Mucosa of rectum (tissue), 2 donors: ENCODE measurements around the gene NFATC1.
A peak's percentile ranks its signal among the peaks of the same experiment; 100 is the strongest.

Source experiments
- H3K27ac ChIP-seq, 2 donors: one replicate each; pipeline ENCODE4 v1.7.0; 2013; ENCODE audit warnings: inconsistent platforms in 2 of 2, low read depth in 2 of 2, low read length in 2 of 2
- H3K27me3 ChIP-seq, 2 donors: one replicate each; pipeline ENCODE4 v1.7.0; 2013; ENCODE audit warnings: low read length in 2 of 2; ENCODE audit not compliant: control insufficient read depth in 2 of 2, insufficient read depth in 2 of 2
- H3K36me3 ChIP-seq, 2 donors: one replicate each; pipeline ENCODE4 v1.7.0; 2013; ENCODE audit warnings: low read length in 2 of 2; ENCODE audit not compliant: control insufficient read depth in 2 of 2, insufficient read depth in 2 of 2
- H3K4me1 ChIP-seq, 2 donors: one replicate each; pipeline ENCODE4 v1.7.0; 2013; ENCODE audit warnings: low read length in 2 of 2, mild to moderate bottlenecking in 1 of 2; ENCODE audit not compliant: control insufficient read depth in 2 of 2, insufficient read depth in 2 of 2
- H3K4me3 ChIP-seq, 2 donors: one replicate each; pipeline ENCODE4 v1.7.0; 2013; ENCODE audit warnings: low read length in 2 of 2
- H3K9ac ChIP-seq, 2 donors: one replicate each; pipeline ENCODE4 v1.7.0; 2013; ENCODE audit warnings: low read length in 2 of 2, low read depth in 1 of 2, mild to moderate bottlenecking in 1 of 2
- H3K9me3 ChIP-seq, 2 donors: one replicate each; pipeline ENCODE4 v1.7.0; 2013; ENCODE audit warnings: low read length in 2 of 2; ENCODE audit not compliant: control insufficient read depth in 2 of 2
- donor health status: healthy.
- donor health status: Normal muscosa, but diverticular disease.

NFATC1 gene

GRCh38 chr18:79520478-79521390 is 125.0 kb downstream of the NFATC1 start:
- H3K27me3 ChIP-seq: no peaks in the 10 kb centered on the region
- no peaks in the 10 kb centered on the region for H3K9me3 ChIP-seq
- peaks cover 3 to 6% of the 10 kb centered on the region in 2 donors for H3K4me1 ChIP-seq
- H3K36me3 ChIP-seq: no peaks in the 10 kb centered on the region
- H3K27ac ChIP-seq: no peak overlapping the region
- no peak overlapping the region for H3K9ac ChIP-seq
- H3K4me3 ChIP-seq: no peak overlapping the region

GRCh38 chr18:79521416-79522205 is 125.9 kb downstream of the NFATC1 start:
- Histone ChIP-seq H3K36me3 (no peaks in the 10 kb centered on the region), H3K9ac (no peak overlapping the region), H3K27ac (peak overlapping the region in 1 of 2 donors; percentile 75), H3K27me3 (no peaks in the 10 kb centered on the region), H3K4me1 (peaks cover 3 to 6% of the 10 kb centered on the region in 2 donors), H3K9me3 (no peaks in the 10 kb centered on the region), H3K4me3 (no peak overlapping the region)

GRCh38 chr18:79522451-79523205 is 126.9 kb downstream of the NFATC1 start:
- Histone ChIP-seq H3K9ac (no peak overlapping the region), H3K27ac (peak overlapping the region; percentile 6 to 75), H3K4me1 (peaks cover 0 to 6% of the 10 kb centered on the region in 2 donors), H3K36me3 (no peaks in the 10 kb centered on the region), H3K9me3 (no peaks in the 10 kb centered on the region), H3K27me3 (no peaks in the 10 kb centered on the region), H3K4me3 (no peak overlapping the region)

GRCh38 chr18:79523206-79523735 is 127.5 kb downstream of the NFATC1 start:
- Histone ChIP-seq H3K27me3 (no peaks in the 10 kb centered on the region), H3K4me3 (peak overlapping the region in 1 of 2 donors; percentile 48), H3K27ac (peak overlapping the region in 1 of 2 donors; percentile 75), H3K9ac (no peak overlapping the region), H3K4me1 (peaks cover 0 to 6% of the 10 kb centered on the region in 2 donors), H3K36me3 (no peaks in the 10 kb centered on the region), H3K9me3 (no peaks in the 10 kb centered on the region)

GRCh38 chr18:79523736-79524180 is 128.0 kb downstream of the NFATC1 start:
- Histone ChIP-seq H3K4me3 (peak overlapping the region in 1 of 2 donors; percentile 48), H3K27ac (peak overlapping the region in 1 of 2 donors; percentile 75)

GRCh38 chr18:79524181-79525078 is 128.7 kb downstream of the NFATC1 start:
- peak overlapping the region in 1 of 2 donors; percentile 75 for H3K27ac ChIP-seq

More at GRCh38 chr18:79523736-79524180, 128.0 kb downstream of the NFATC1 start:
- H3K4me1 ChIP-seq: peaks cover 0 to 6% of the 10 kb centered on the region in 2 donors
- H3K9me3 ChIP-seq: no peaks in the 10 kb centered on the region
- no peak overlapping the region for H3K9ac ChIP-seq
- no peaks in the 10 kb centered on the region for H3K36me3 ChIP-seq
- H3K27me3 ChIP-seq: no peaks in the 10 kb centered on the region

GRCh38 chr18:79525556-79526467 is 130.1 kb downstream of the NFATC1 start:
- Histone ChIP-seq H3K27me3 (no peaks in the 10 kb centered on the region), H3K4me3 (no peak overlapping the region), H3K27ac (no peak overlapping the region), H3K4me1 (peaks cover 0 to 6% of the 10 kb centered on the region in 2 donors), H3K9me3 (no peaks in the 10 kb centered on the region), H3K36me3 (no peaks in the 10 kb centered on the region), H3K9ac (no peak overlapping the region)

More at GRCh38 chr18:79524181-79525078, 128.7 kb downstream of the NFATC1 start:
- peak overlapping the region in 1 of 2 donors; percentile 48 for H3K4me3 ChIP-seq
- H3K27me3 ChIP-seq: no peaks in the 10 kb centered on the region
- no peaks in the 10 kb centered on the region for H3K9me3 ChIP-seq
- H3K36me3 ChIP-seq: no peaks in the 10 kb centered on the region
- peaks cover 0 to 6% of the 10 kb centered on the region in 2 donors for H3K4me1 ChIP-seq
- no peak overlapping the region for H3K9ac ChIP-seq
